K562 (cell line): ENCODE measurements around the gene ADGRD1.

Experiments
- CEBPB ChIP-seq: fragments of 450-650 bp; IDR thresholded peaks from 2 replicates; pipeline ENCODE4 v1.6.1; 2016; ENCODE audit warnings: missing genetic modification characterization, missing compliant biosample characterization
- EP300 ChIP-seq: IDR thresholded peaks from 2 replicates; pipeline ENCODE4 v1.6.1; 2012; ENCODE audit warnings: low read length, improper control_type of control experiment
- FOXK1 ChIP-seq: sonication (generic); formaldehyde crosslinking; IDR thresholded peaks from 2 replicates; pipeline ENCODE4 v1.8.0; 2022; ENCODE audit warnings: missing genetic modification reagents, mild to moderate bottlenecking, borderline replicate concordance
- KAT2B ChIP-seq: IDR thresholded peaks from one replicate; pipeline ENCODE4 v1.6.1; 2012; ENCODE audit warnings: low read depth, mild to moderate bottlenecking, control low read depth, inconsistent platforms, low read length, moderate library complexity
- MAZ ChIP-seq, 2 experiments: fragments of 450-650 bp in 1 of 2; sonication (generic) in 1 of 2; formaldehyde crosslinking; IDR thresholded peaks in 1 of 2; conservative IDR thresholded peaks in 1 of 2; 2 replicates each; pipeline versions ENCODE4 v1.4.0 to v1.5.0; 2020; ENCODE audit warnings: mild to moderate bottlenecking in 1 of 2, missing genetic modification reagents in 1 of 2
- RCOR1 ChIP-seq, 2 experiments: IDR thresholded peaks; 2 replicates each; pipeline ENCODE4 v1.6.1; 2012; ENCODE audit warnings: low read depth in 2 of 2, low read length in 2 of 2, borderline replicate concordance in 1 of 2, improper control_type of control experiment in 1 of 2
- SMARCC2 ChIP-seq: fragments of 450-650 bp; IDR thresholded peaks from 2 replicates; pipeline ENCODE4 v1.6.1; 2017; ENCODE audit warnings: antibody characterized with exemption, moderate library complexity, mild to moderate bottlenecking, low read depth
- ZBTB7A ChIP-seq: IDR thresholded peaks from 2 replicates; pipeline ENCODE4 v1.6.1; 2011; ENCODE audit warnings: low read depth, mild to moderate bottlenecking, low read length, moderate library complexity, borderline replicate concordance; ENCODE audit not compliant: control insufficient read depth
- TF ChIP-seq, protein P1 (sequence below): sonication (generic); formaldehyde crosslinking; IDR thresholded peaks from 2 replicates; pipeline ENCODE4 v1.9.0; 2022; ENCODE audit warnings: mild to moderate bottlenecking, missing genetic modification reagents
- TF ChIP-seq, protein P2 (sequence below), 2 experiments: fragments of 200-800 bp in 1 of 2; sonication (Bioruptor generic) in 1 of 2; sonication (generic) in 1 of 2; formaldehyde crosslinking in 1 of 2; IDR thresholded peaks in 1 of 2; conservative IDR thresholded peaks in 1 of 2; 2 replicates each; pipeline versions ENCODE4 v1.5.0 to v1.6.1; 2016 to 2020; ENCODE audit warnings: missing compliant biosample characterization in 1 of 2, missing genetic modification characterization in 1 of 2, missing genetic modification reagents in 1 of 2
- TF ChIP-seq, protein P3 (sequence below): fragments of 250-450 bp; sonication (Bioruptor Pico); IDR thresholded peaks from 2 replicates; pipeline ENCODE4 v1.8.0; 2021; ENCODE audit warnings: moderate library complexity, mild to moderate bottlenecking, inconsistent platforms
- TF ChIP-seq, protein P4 (sequence below): fragments of 250-450 bp; sonication (Bioruptor Pico); IDR thresholded peaks from 2 replicates; pipeline ENCODE4 v1.8.0; 2022; ENCODE audit warnings: inconsistent platforms

DNA sequence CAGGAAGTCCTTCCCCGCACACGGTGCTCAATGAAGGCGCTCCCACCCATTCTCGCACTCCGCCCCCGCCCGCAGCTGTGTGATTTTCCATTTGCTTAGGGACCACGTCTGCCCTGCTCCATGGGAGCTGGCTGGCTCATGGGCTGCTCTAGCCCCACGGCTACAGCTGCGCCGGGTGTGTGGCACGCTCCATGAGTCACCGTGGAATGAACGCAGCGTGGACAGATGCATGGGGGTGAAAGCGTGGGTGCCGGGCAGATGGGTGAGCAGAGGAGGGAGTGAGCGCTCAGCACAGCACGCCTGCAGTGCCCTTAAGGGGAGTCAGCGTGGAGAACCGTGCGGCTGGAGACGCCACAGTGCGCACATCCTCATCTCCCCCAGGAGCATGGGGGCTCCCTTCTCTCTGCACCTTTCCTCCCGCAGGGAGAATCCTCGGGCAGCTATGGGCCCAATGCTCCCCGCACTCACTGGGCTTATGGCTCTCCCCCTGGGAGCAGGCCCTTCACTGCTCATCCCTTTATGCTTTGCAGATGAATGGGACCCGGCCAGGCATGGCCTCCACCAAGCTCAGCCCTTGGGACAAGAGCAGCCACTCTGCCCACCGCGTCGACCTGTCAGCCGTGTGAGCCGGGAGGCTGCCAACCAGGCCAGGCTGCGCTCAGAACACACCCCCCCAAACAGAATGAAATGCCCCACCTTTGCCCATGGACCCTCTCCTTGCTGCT, 185.1 kb downstream of the ADGRD1 start:
- TF ChIP-seq, protein P1, sequence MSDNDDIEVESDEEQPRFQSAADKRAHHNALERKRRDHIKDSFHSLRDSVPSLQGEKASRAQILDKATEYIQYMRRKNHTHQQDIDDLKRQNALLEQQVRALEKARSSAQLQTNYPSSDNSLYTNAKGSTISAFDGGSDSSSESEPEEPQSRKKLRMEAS (CRISPR knock-in tag), result no peak
- TF ChIP-seq, protein P2, sequence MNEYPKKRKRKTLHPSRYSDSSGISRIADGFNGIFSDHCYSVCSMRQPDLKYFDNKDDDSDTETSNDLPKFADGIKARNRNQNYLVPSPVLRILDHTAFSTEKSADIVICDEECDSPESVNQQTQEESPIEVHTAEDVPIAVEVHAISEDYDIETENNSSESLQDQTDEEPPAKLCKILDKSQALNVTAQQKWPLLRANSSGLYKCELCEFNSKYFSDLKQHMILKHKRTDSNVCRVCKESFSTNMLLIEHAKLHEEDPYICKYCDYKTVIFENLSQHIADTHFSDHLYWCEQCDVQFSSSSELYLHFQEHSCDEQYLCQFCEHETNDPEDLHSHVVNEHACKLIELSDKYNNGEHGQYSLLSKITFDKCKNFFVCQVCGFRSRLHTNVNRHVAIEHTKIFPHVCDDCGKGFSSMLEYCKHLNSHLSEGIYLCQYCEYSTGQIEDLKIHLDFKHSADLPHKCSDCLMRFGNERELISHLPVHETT (CRISPR knock-in tag; conservative IDR thresholded peaks at IDR 0.05 in 1 of 2, IDR thresholded peaks at IDR 0.05 in 1 of 2), result no peak
- TF ChIP-seq ZBTB7A, result no peak
- TF ChIP-seq FOXK1 (CRISPR knock-in tag), result no peak
- TF ChIP-seq, protein P3, sequence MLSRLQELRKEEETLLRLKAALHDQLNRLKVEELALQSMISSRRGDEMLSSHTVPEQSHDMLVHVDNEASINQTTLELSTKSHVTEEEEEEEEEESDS, result no peak
- no peak for TF ChIP-seq CEBPB (tag)
- TF ChIP-seq KAT2B, result no peak
- no peak for TF ChIP-seq MAZ (CRISPR knock-in tag; conservative IDR thresholded peaks at IDR 0.05 in 1 of 2, IDR thresholded peaks at IDR 0.05 in 1 of 2)
- no peak for TF ChIP-seq EP300
- no peak for TF ChIP-seq RCOR1 (IDR thresholded peaks at IDR 0.05; ENCODE audit: borderline replicate concordance in 1 of 2, low read depth in 2 of 2, low read length in 2 of 2)
- no peak for TF ChIP-seq SMARCC2
- TF ChIP-seq, protein P4, sequence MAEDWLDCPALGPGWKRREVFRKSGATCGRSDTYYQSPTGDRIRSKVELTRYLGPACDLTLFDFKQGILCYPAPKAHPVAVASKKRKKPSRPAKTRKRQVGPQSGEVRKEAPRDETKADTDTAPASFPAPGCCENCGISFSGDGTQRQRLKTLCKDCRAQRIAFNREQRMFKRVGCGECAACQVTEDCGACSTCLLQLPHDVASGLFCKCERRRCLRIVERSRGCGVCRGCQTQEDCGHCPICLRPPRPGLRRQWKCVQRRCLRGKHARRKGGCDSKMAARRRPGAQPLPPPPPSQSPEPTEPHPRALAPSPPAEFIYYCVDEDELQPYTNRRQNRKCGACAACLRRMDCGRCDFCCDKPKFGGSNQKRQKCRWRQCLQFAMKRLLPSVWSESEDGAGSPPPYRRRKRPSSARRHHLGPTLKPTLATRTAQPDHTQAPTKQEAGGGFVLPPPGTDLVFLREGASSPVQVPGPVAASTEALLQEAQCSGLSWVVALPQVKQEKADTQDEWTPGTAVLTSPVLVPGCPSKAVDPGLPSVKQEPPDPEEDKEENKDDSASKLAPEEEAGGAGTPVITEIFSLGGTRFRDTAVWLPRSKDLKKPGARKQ (CRISPR knock-in tag), result no peak
